CD14-positive monocyte (primary cell): ENCODE measurements around the gene POU2AF1. TPM values are rescaled to one million over a fixed set of nuclear protein-coding genes. Genes with fewer than 3 reads are reported as not detected.

Experiments used
- DNase-seq, 3 donors: peaks; one replicate each; pipeline ENCODE4 v3.0.0-alpha.2; 2011 to 2022
- H2AFZ ChIP-seq: 2 replicates; pipeline ENCODE4 v1.6.0; 2012; ENCODE audit warnings: mild to moderate bottlenecking, low read depth, low read length, inconsistent platforms; ENCODE audit not compliant: insufficient read depth, poor library complexity, severe bottlenecking
- H3K27ac ChIP-seq, 2 donors: 1 replicate in 1 of 2; 2 replicates in 1 of 2; pipeline ENCODE4 v1.5.1; 2012 to 2013; ENCODE audit warnings: low read length in 2 of 2, control low read depth in 1 of 2, inconsistent platforms in 1 of 2, low read depth in 1 of 2, mild to moderate bottlenecking in 1 of 2
- H3K27me3 ChIP-seq, 2 donors: one replicate each; pipeline versions ENCODE4 v1.6.0 to v1.6.1; 2011 to 2013; ENCODE audit warnings: low read length in 2 of 2; ENCODE audit not compliant: control insufficient read depth in 2 of 2, insufficient read depth in 2 of 2
- H3K36me3 ChIP-seq, 2 donors: replicated peaks in 1 of 2; 1 replicate in 1 of 2; 2 replicates in 1 of 2; pipeline versions ENCODE4 v1.5.1 to v1.6.1; 2012 to 2013; ENCODE audit warnings: low read length in 2 of 2, control low read depth in 1 of 2, inconsistent platforms in 1 of 2, mild to moderate bottlenecking in 1 of 2; ENCODE audit not compliant: insufficient read depth in 2 of 2, control insufficient read depth in 1 of 2
- H3K4me1 ChIP-seq, 2 donors: 1 replicate in 1 of 2; 2 replicates in 1 of 2; pipeline versions ENCODE4 v1.5.1 to v1.6.1; 2012 to 2013; ENCODE audit warnings: low read length in 2 of 2, control low read depth in 1 of 2, inconsistent platforms in 1 of 2, mild to moderate bottlenecking in 1 of 2, moderate library complexity in 1 of 2; ENCODE audit not compliant: insufficient read depth in 2 of 2, control insufficient read depth in 1 of 2
- H3K4me2 ChIP-seq: replicated peaks from 2 replicates; pipeline ENCODE3; 2012; ENCODE audit warnings: low read length, moderate library complexity, mild to moderate bottlenecking; ENCODE audit not compliant: poor library complexity, severe bottlenecking; ENCODE audit errors: extremely low read depth
- H3K4me3 ChIP-seq, 3 experiments: fragments of 200-600 bp in 1 of 3; sonication (generic) in 1 of 3; replicated peaks in 1 of 3; 1 replicate in 2 of 3; 2 replicates in 1 of 3; pipeline ENCODE4 v1.5.1; 2011 to 2013; ENCODE audit warnings: low read length in 3 of 3, mild to moderate bottlenecking in 3 of 3, control low read depth in 2 of 3, low read depth in 2 of 3, inconsistent platforms in 1 of 3, moderate library complexity in 1 of 3
- H3K79me2 ChIP-seq: 2 replicates; pipeline ENCODE4 v1.6.0; 2012; ENCODE audit warnings: mild to moderate bottlenecking, control low read depth, inconsistent platforms, low read length, moderate library complexity; ENCODE audit not compliant: insufficient read depth
- H3K9ac ChIP-seq: 2 replicates; pipeline ENCODE4 v1.6.0; 2017; ENCODE audit warnings: low read length, mild to moderate bottlenecking; ENCODE audit not compliant: insufficient read depth, poor library complexity, severe bottlenecking
- H3K9me3 ChIP-seq, 2 donors: replicated peaks in 1 of 2; 1 replicate in 1 of 2; 2 replicates in 1 of 2; pipeline versions ENCODE4 v1.5.1 to v1.6.1; 2012 to 2013; ENCODE audit warnings: low read length in 2 of 2, control low read depth in 1 of 2; ENCODE audit not compliant: control insufficient read depth in 1 of 2, insufficient read depth in 1 of 2
- H4K20me1 ChIP-seq: 2 replicates; pipeline ENCODE4 v1.6.0; 2012; ENCODE audit warnings: mild to moderate bottlenecking, low read length, control low read depth, moderate library complexity; ENCODE audit not compliant: insufficient read depth
- H3K27ac Mint-ChIP-seq, 7 donors: one replicate each; pipeline ENCODE4 v1.8.0; 2020; ENCODE audit warnings: mild to moderate bottlenecking in 7 of 7, mixed read lengths in 7 of 7, moderate library complexity in 6 of 7, inconsistent platforms in 2 of 7
- H3K27me3 Mint-ChIP-seq, 3 donors: one replicate each; pipeline ENCODE4 v1.8.0; 2021 to 2022; ENCODE audit warnings: low read depth in 3 of 3, mild to moderate bottlenecking in 3 of 3, mixed read lengths in 3 of 3, moderate library complexity in 3 of 3, inconsistent platforms in 1 of 3
- H3K36me3 Mint-ChIP-seq, 2 donors: one replicate each; pipeline ENCODE4 v1.8.0; 2020; ENCODE audit warnings: mixed read lengths in 2 of 2, inconsistent platforms in 1 of 2, mild to moderate bottlenecking in 1 of 2
- H3K4me1 Mint-ChIP-seq: one replicate; pipeline ENCODE4 v1.8.0; 2020; ENCODE audit warnings: mild to moderate bottlenecking, mixed read lengths
- H3K4me3 Mint-ChIP-seq, 2 donors: one replicate each; pipeline ENCODE4 v1.8.0; 2020; ENCODE audit warnings: mild to moderate bottlenecking in 2 of 2, mixed read lengths in 2 of 2, moderate library complexity in 1 of 2
- H3K9me3 Mint-ChIP-seq, 7 donors: one replicate each; pipeline ENCODE4 v1.8.0; 2020 to 2022; ENCODE audit warnings: mixed read lengths in 7 of 7, mild to moderate bottlenecking in 6 of 7, moderate library complexity in 6 of 7, inconsistent platforms in 2 of 7
- CTCF ChIP-seq: fragments of 200-600 bp; IDR thresholded peaks from one replicate; pipeline ENCODE4 v1.8.0; 2022; ENCODE audit warnings: antibody characterized with exemption, mild to moderate bottlenecking
- WGBS: methylation state at CpG from one replicate; pipeline ENCODE4 v1.1.5; 2013; ENCODE audit warnings: missing lambda C conversion rate; ENCODE audit not compliant: insufficient coverage; 5-methylcytosine and 5-hydroxymethylcytosine counted together
- intact Hi-C, 2 donors: fragments of 100-400 bp; cut with micrococcal nuclease; formaldehyde crosslinking; loops; one replicate each; pipeline versions ENCODE4 v1.15.0 to v1.15.1; 2023
- polyA plus RNA-seq, 3 donors: library from polyadenylated mRNA; depleted of rRNA in 1 of 3; unstranded in 2 of 3; stranded (reverse) in 1 of 3; fragments of 300-500 nt in 2 of 3; fragments of >200 nt in 1 of 3; fragmentation: Illumina TruSeq in 2 of 3; gene quantifications; 1 replicate in 2 of 3; 2 replicates in 1 of 3; pipeline ENCODE4 v1.2.3, GENCODE V29; 2012 to 2021

The POU2AF1 gene
- polyA plus RNA-seq, 3 donors: 0.07 to 0.12 (median 0.09) TPM

GRCh38 chr11:111419181-111419580, 40.1 kb upstream of the POU2AF1 start:
- H3K27ac ChIP-seq: no peak overlapping the region

GRCh38 chr11:111418436-111418787, 39.3 kb upstream of the POU2AF1 start:
- Histone ChIP-seq H3K27me3 (no peaks in the 10 kb centered on the region), H3K9ac (no peak overlapping the region), H3K79me2 (no peaks in the 10 kb centered on the region), H3K4me2 (no peak overlapping the region), H3K9me3 (no peaks in the 10 kb centered on the region), H3K36me3 (no peaks in the 10 kb centered on the region), H3K27ac (no peak overlapping the region), H3K4me1 (peaks cover 4 to 17% of the 10 kb centered on the region in 2 donors), H4K20me1 (no peaks in the 10 kb centered on the region), H3K4me3 (no peak overlapping the region), H2AFZ (no peak overlapping the region)
- TF ChIP-seq CTCF: no peak
- Mint-ChIP-seq H3K36me3 (no peaks in the 10 kb centered on the region), H3K4me3 (no peak overlapping the region), H3K9me3 (peaks cover 0 to 2% (median 0%) of the 10 kb centered on the region in 7 donors), H3K27ac (no peak overlapping the region), H3K27me3 (peaks cover 2 to 7% (median 2%) of the 10 kb centered on the region in 3 donors), H3K4me1 (peaks cover 21% of the 10 kb centered on the region)
- no peak for DNase-seq
- intact Hi-C loops: no loop called here
- WGBS: 80% methylated on average over 1 of the region's 5 CpGs

More at GRCh38 chr11:111419181-111419580, 40.1 kb upstream of the POU2AF1 start:
- Histone ChIP-seq H2AFZ (no peak overlapping the region), H3K27me3 (no peaks in the 10 kb centered on the region), H4K20me1 (no peaks in the 10 kb centered on the region), H3K79me2 (no peaks in the 10 kb centered on the region), H3K4me1 (peaks cover 3 to 15% of the 10 kb centered on the region in 2 donors), H3K9me3 (no peaks in the 10 kb centered on the region), H3K9ac (no peak overlapping the region), H3K4me2 (no peak overlapping the region), H3K36me3 (no peaks in the 10 kb centered on the region), H3K4me3 (no peak overlapping the region)
- Mint-ChIP-seq H3K4me1 (peaks cover 21% of the 10 kb centered on the region), H3K9me3 (peaks cover 0 to 2% (median 0%) of the 10 kb centered on the region in 7 donors), H3K27ac (no peak overlapping the region), H3K4me3 (no peak overlapping the region), H3K27me3 (peaks cover 2 to 7% (median 2%) of the 10 kb centered on the region in 3 donors), H3K36me3 (no peaks in the 10 kb centered on the region)
- intact Hi-C loops: no loop called here
- no peak for DNase-seq
- no peak for TF ChIP-seq CTCF
- WGBS: 100% methylated on average over 1 of the region's 4 CpGs
